Pancreas (tissue), 10 donors: Measurements from ENCODE around the gene B4GALT4. TPM values are rescaled to one million over a fixed set of nuclear protein-coding genes. Genes with fewer than 3 reads are reported as not detected.
"Not testable (repeated sequence)": the region's sequence is repeated elsewhere in the genome, so short reads cannot be mapped to it uniquely, and the experiment has no call there.

Experiments
- ATAC-seq, 4 donors: fragments of 200-7000 bp; cut with Tn5 transposase; one replicate each; pipeline versions ENCODE4 v1.8.0 to v1.9.1; 2020; ENCODE audit warnings: mild to moderate bottlenecking in 4 of 4, moderate library complexity in 4 of 4
- DNase-seq, 6 donors: peaks; one replicate each; pipeline ENCODE4 v3.0.0-alpha.2; 2020
- FAIRE-seq: peaks from 2 replicates; lab custom pipeline; 2012; peaks lifted over from hg19 to GRCh38; lab: Jason Lieb, UNC
- H3K27ac ChIP-seq, 4 donors: fragments of 200-600 bp; sonication (generic); 1 replicate in 3 of 4; 2 replicates in 1 of 4; pipeline versions ENCODE4 v1.5.0 to v1.8.0; 2020
- H3K27me3 ChIP-seq, 4 donors: fragments of 200-600 bp; one replicate each; pipeline ENCODE4 v1.8.0; 2021
- H3K36me3 ChIP-seq, 3 donors: fragments of 200-600 bp; sonication (generic) in 1 of 3; one replicate each; pipeline versions ENCODE4 v1.5.0 to v1.8.0; 2020 to 2021
- H3K4me1 ChIP-seq, 3 donors: fragments of 200-600 bp; one replicate each; pipeline ENCODE4 v1.8.0; 2021
- H3K4me3 ChIP-seq, 4 donors: fragments of 200-600 bp; sonication (generic) in 2 of 4; one replicate each; pipeline versions ENCODE4 v1.5.0 to v1.8.0; 2020 to 2021
- H3K9me3 ChIP-seq, 4 donors: fragments of 200-600 bp; one replicate each; pipeline ENCODE4 v1.8.0; 2021
- CTCF ChIP-seq, 4 donors: fragments of 200-600 bp; sonication (generic) in 3 of 4; IDR thresholded peaks; one replicate each; pipeline versions ENCODE4 v1.5.0 to v1.8.0; 2021; ENCODE audit warnings: antibody characterized with exemption in 4 of 4
- WGBS, 2 donors: extraction: QIAGEN DNeasy Blood & Tissue Kit; methylation state at CpG; one replicate each; pipeline ENCODE4 v1.1.7; 2013; 5-methylcytosine and 5-hydroxymethylcytosine counted together
- intact Hi-C, 3 donors: fragments of 100-400 bp; cut with DNase I; formaldehyde crosslinking; loops; one replicate each; pipeline versions ENCODE4 v1.11.1 to v1.14.2; 2022
- polyA plus RNA-seq, 2 donors: library from polyadenylated mRNA; stranded (reverse); fragments of 200-250 nt; gene quantifications; one replicate each; pipeline ENCODE4 v1.2.3, GENCODE V29; 2013
- total RNA-seq, 6 donors: library from RNA; stranded (reverse); fragmentation: NEBNext Ultra II Directional in 4 of 6; extraction: Animal tissue kit (Norgen Biotek cat#: 25700) in 4 of 6; gene quantifications; one replicate each; pipeline versions ENCODE4 v1.2.1 to v1.2.4, GENCODE V29; 2021 to 2023
- donor health status: healthy with polysubstance abuse.
- donor health status: DM: no; HTN: no; CAD: no; lungs with moderate emphysema.
- donor health status: DM: no; HTN: no; CAD: no.
- donor health status: control.
- donor health status: control.
- donor health status: Bipolar disorder and iron deficiency.
- donor health status: DM: yes; HTN: yes; CAD: no.
- donor health status: DM: no; HTN: no; CAD: no.
- donor health status: DM: no; HTN: no; CAD: no.
- donor health status: DM: yes; HTN: yes; CAD: no.

The B4GALT4 gene
- total and polyA plus RNA-seq, 8 donors: 9.1 to 22.9 (median 14.6) TPM

- TF ChIP-seq CTCF (IDR thresholded peaks at IDR 0.05): no peak
- intact Hi-C loops: no loop called here
- no peak overlapping the region for H3K27ac ChIP-seq
- H3K9me3 ChIP-seq: no peaks in the 10 kb centered on the region
- H3K27me3 ChIP-seq: no peaks in the 10 kb centered on the region
- FAIRE-seq (no peak), DNase-seq (peak in 4 of 6 donors; percentile 41 to 67 (median 52)), ATAC-seq (peak; percentile 62 to 88 (median 74))
- no peaks in the 10 kb centered on the region for H3K36me3 ChIP-seq
- no peak overlapping the region for H3K4me3 ChIP-seq
- 67 to 74% methylated on average over 6 of the region's 6 CpGs for WGBS, 2 donors
- H3K4me1 ChIP-seq: no peaks in the 10 kb centered on the region
Observed at GRCh38 chr3:119279101-119279554, 38.5 kb upstream of the B4GALT4 start.

- no peak for TF ChIP-seq CTCF (IDR thresholded peaks at IDR 0.05)
- H3K4me1 ChIP-seq: no peaks in the 10 kb centered on the region
- no peak for ATAC-seq
- FAIRE-seq: no peak
- no peak for DNase-seq
- H3K4me3 ChIP-seq: no peak overlapping the region
- no peaks in the 10 kb centered on the region for H3K27me3 ChIP-seq
- WGBS, 2 donors: 76 to 84% methylated on average over 5 of the region's 5 CpGs
- intact Hi-C loops: no loop called here
- no peaks in the 10 kb centered on the region for H3K36me3 ChIP-seq
- no peaks in the 10 kb centered on the region for H3K9me3 ChIP-seq
- no peak overlapping the region for H3K27ac ChIP-seq
Observed at GRCh38 chr3:119276680-119277079, 36.0 kb upstream of the B4GALT4 start.

GRCh38 chr3:119270212-119270611 lies 29.5 kb upstream of the B4GALT4 start:
- H3K36me3 ChIP-seq, ATAC-seq, DNase-seq, H3K4me1 ChIP-seq, FAIRE-seq, H3K9me3 ChIP-seq, H3K4me3 ChIP-seq, H3K27ac ChIP-seq, H3K27me3 ChIP-seq, intact Hi-C loops: not testable (repeated sequence)
- WGBS, 2 donors: 69 to 72% methylated on average over 2 of the region's 2 CpGs

GRCh38 chr3:119261055-119261454 lies 20.4 kb upstream of the B4GALT4 start:
- no peaks in the 10 kb centered on the region for H3K27me3 ChIP-seq
- no peaks in the 10 kb centered on the region for H3K4me1 ChIP-seq
- intact Hi-C loops: no loop called here
- ATAC-seq (no peak), DNase-seq (no peak), FAIRE-seq (no peak)
- H3K36me3 ChIP-seq: no peaks in the 10 kb centered on the region
- H3K27ac ChIP-seq: no peak overlapping the region
- no peak overlapping the region for H3K4me3 ChIP-seq
- 71 to 72% methylated on average over 4 to 5 of the region's 6 CpGs for WGBS, 2 donors
- H3K9me3 ChIP-seq: no peaks in the 10 kb centered on the region
- TF ChIP-seq CTCF (IDR thresholded peaks at IDR 0.05): no peak

- no peak for TF ChIP-seq CTCF (IDR thresholded peaks at IDR 0.05)
- 82 to 85% methylated on average over 4 of the region's 4 CpGs for WGBS, 2 donors
- Histone ChIP-seq H3K9me3 (no peaks in the 10 kb centered on the region), H3K27me3 (no peaks in the 10 kb centered on the region), H3K27ac (no peak overlapping the region), H3K36me3 (no peaks in the 10 kb centered on the region), H3K4me1 (no peaks in the 10 kb centered on the region), H3K4me3 (no peak overlapping the region)
- no peak for FAIRE-seq
- intact Hi-C loops: no loop called here
- DNase-seq: no peak
- no peak for ATAC-seq
Observed at GRCh38 chr3:119259821-119260220, 19.1 kb upstream of the B4GALT4 start.
